Measurements from ENCODE around the gene GRK3.
A peak's percentile ranks its signal among the peaks of the same experiment; 100 is the strongest.

Gene GRK3

GRCh38 chr22:25656724-25657123 lies 92.2 kb downstream of the GRK3 start:
- peak; percentile 99 to 100 for ATAC-seq (replicated peaks)
- Mint-ChIP-seq H3K27ac (peak overlapping the region; percentile 31), H3K4me1 (peaks cover 38 to 78% of the 10 kb centered on the region in 2 donors), H3K27me3 (no peaks in the 10 kb centered on the region), H3K4me3 (peak overlapping the region; percentile 0 to 3), H3K9me3 (peaks cover 4% of the 10 kb centered on the region in 2 donors), H3K36me3 (peaks cover 34 to 41% of the 10 kb centered on the region in 2 donors)
- DNase-seq = peak; percentile 42

DNA sequence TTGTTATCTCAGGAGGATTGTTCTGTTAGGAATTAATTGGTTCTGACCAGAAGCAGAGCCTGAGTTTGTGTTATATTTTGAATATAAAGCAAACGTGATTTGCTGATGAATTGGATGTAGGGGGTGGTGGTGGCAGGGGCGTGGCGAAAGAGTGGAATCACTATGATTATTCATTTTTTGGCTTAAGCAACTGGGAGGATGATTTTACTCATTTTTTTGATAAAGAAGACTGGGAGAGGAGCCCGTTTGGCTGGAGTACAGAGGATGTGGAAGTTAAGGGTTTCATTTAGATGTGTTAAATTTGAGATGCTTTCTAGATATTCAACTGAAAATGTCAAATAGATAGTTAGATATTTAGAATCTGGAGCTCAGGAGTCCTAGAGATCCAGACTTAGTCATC lies 94.2 kb downstream of the GRK3 start:
- no peaks in the 10 kb centered on the region for H3K27me3 Mint-ChIP-seq

GRCh38 chr22:25659413-25659812 lies 94.9 kb downstream of the GRK3 start:
- Mint-ChIP-seq H3K27me3 (no peaks in the 10 kb centered on the region), H3K36me3 (peaks cover 24 to 28% of the 10 kb centered on the region in 2 donors), H3K27ac (no peak overlapping the region), H3K9me3 (no peaks in the 10 kb centered on the region), H3K4me1 (peaks cover 31 to 58% of the 10 kb centered on the region in 2 donors), H3K4me3 (no peak overlapping the region)
- DNase-seq = no peak
- ATAC-seq (replicated peaks) = no peak

More for the DNA sequence above, 94.2 kb downstream of the GRK3 start:
- Mint-ChIP-seq H3K9me3 (no peaks in the 10 kb centered on the region), H3K36me3 (peaks cover 27 to 28% of the 10 kb centered on the region in 2 donors), H3K27ac (peak overlapping the region; percentile 20), H3K4me3 (no peak overlapping the region), H3K4me1 (peaks cover 31 to 61% of the 10 kb centered on the region in 2 donors)
- DNase-seq (no peak), ATAC-seq (replicated peaks) (no peak)

- H3K4me1 Mint-ChIP-seq = peaks cover 25 to 50% of the 10 kb centered on the region in 2 donors
- no peak overlapping the region for H3K27ac Mint-ChIP-seq
These were observed 95.9 kb downstream of the GRK3 start for GRCh38 chr22:25660336-25660735.

DNA sequence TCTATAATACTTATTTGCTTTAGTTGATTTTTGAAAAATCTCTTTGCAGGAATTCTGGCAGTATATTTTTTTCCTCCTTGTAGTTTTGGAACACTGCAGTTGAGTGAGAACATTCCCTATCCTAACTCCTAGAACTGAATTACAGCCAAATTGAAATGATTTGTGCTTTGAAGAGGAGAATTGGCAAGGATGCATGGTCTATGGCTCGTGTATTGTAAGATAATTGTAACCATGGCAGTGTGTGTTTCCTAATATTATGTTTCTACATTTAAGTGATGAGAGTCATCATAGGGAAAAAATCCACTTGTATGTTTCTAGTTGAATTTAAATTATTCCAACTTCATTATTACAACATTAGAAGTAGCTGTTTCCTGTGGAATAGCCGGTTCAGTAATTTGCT lies 96.6 kb downstream of the GRK3 start:
- Mint-ChIP-seq H3K27ac (no peak overlapping the region), H3K4me1 (peaks cover 21 to 47% of the 10 kb centered on the region in 2 donors), H3K4me3 (no peak overlapping the region), H3K9me3 (no peaks in the 10 kb centered on the region), H3K27me3 (no peaks in the 10 kb centered on the region), H3K36me3 (peaks cover 13 to 20% of the 10 kb centered on the region in 2 donors)
- DNase-seq (no peak), ATAC-seq (replicated peaks) (no peak)

More at GRCh38 chr22:25660336-25660735, 95.9 kb downstream of the GRK3 start:
- no peaks in the 10 kb centered on the region for H3K27me3 Mint-ChIP-seq
- no peak for DNase-seq
- H3K9me3 Mint-ChIP-seq = no peaks in the 10 kb centered on the region
- H3K36me3 Mint-ChIP-seq = peaks cover 17 to 23% of the 10 kb centered on the region in 2 donors
- no peak overlapping the region for H3K4me3 Mint-ChIP-seq
- ATAC-seq (replicated peaks) = no peak

GRCh38 chr22:25663654-25664053 lies 99.2 kb downstream of the GRK3 start:
- ATAC-seq (replicated peaks) (no peak), DNase-seq (no peak)
- Mint-ChIP-seq H3K27ac (no peak overlapping the region), H3K4me1 (peaks cover 15 to 42% of the 10 kb centered on the region in 2 donors), H3K4me3 (no peak overlapping the region), H3K36me3 (peaks cover 16 to 30% of the 10 kb centered on the region in 2 donors), H3K9me3 (no peaks in the 10 kb centered on the region), H3K27me3 (no peaks in the 10 kb centered on the region)

DNA sequence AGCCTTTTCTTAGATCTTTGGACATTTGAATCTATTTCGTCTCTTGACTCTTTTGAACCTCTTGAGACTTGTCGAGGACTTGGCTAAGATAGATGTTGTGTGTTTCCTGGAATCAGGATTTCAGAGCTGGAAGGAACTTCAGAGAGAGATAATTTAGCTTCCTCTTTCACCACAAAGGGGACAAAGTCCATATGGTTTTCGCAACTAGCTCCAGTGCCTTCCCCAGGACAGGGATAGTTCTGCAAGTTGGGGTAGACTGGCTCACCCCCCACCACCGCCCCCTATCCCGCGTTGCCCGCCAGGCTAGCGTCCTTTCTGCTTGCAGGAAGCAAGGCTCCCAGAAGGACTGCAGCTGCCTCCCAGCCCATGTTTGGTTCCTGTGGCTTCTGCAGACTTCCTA lies 101.8 kb downstream of the GRK3 start:
- Mint-ChIP-seq H3K36me3 (peaks cover 15 to 33% of the 10 kb centered on the region in 2 donors), H3K4me3 (no peak overlapping the region), H3K27me3 (no peaks in the 10 kb centered on the region), H3K9me3 (no peaks in the 10 kb centered on the region), H3K4me1 (peaks cover 8 to 32% of the 10 kb centered on the region in 2 donors), H3K27ac (no peak overlapping the region)
- no peak for DNase-seq
- no peak for ATAC-seq (replicated peaks)

- Mint-ChIP-seq H3K27me3 (no peaks in the 10 kb centered on the region), H3K9me3 (no peaks in the 10 kb centered on the region), H3K27ac (no peak overlapping the region), H3K36me3 (peaks cover 18 to 42% of the 10 kb centered on the region in 2 donors), H3K4me3 (no peak overlapping the region), H3K4me1 (peaks cover 8 to 32% of the 10 kb centered on the region in 2 donors)
- no peak for ATAC-seq (replicated peaks)
- DNase-seq = no peak
These were observed 104.0 kb downstream of the GRK3 start for GRCh38 chr22:25668437-25668836.

- Mint-ChIP-seq H3K36me3 (peaks cover 23 to 52% of the 10 kb centered on the region in 2 donors), H3K9me3 (no peaks in the 10 kb centered on the region), H3K27ac (peak overlapping the region; percentile 53), H3K4me3 (no peak overlapping the region), H3K27me3 (no peaks in the 10 kb centered on the region), H3K4me1 (peaks cover 8 to 32% of the 10 kb centered on the region in 2 donors)
- DNase-seq (no peak), ATAC-seq (replicated peaks) (peak in 1 of 2 donors; percentile 29)
These were observed 105.0 kb downstream of the GRK3 start for GRCh38 chr22:25669253-25670069.

- no peaks in the 10 kb centered on the region for H3K9me3 Mint-ChIP-seq
- H3K4me1 Mint-ChIP-seq = peaks cover 9 to 32% of the 10 kb centered on the region in 2 donors
- DNase-seq = no peak
- peaks cover 24 to 55% of the 10 kb centered on the region in 2 donors for H3K36me3 Mint-ChIP-seq
- no peaks in the 10 kb centered on the region for H3K27me3 Mint-ChIP-seq
- H3K4me3 Mint-ChIP-seq = no peak overlapping the region
- no peak for ATAC-seq (replicated peaks)
- no peak overlapping the region for H3K27ac Mint-ChIP-seq
These were observed 105.6 kb downstream of the GRK3 start for GRCh38 chr22:25670070-25670461.

DNA sequence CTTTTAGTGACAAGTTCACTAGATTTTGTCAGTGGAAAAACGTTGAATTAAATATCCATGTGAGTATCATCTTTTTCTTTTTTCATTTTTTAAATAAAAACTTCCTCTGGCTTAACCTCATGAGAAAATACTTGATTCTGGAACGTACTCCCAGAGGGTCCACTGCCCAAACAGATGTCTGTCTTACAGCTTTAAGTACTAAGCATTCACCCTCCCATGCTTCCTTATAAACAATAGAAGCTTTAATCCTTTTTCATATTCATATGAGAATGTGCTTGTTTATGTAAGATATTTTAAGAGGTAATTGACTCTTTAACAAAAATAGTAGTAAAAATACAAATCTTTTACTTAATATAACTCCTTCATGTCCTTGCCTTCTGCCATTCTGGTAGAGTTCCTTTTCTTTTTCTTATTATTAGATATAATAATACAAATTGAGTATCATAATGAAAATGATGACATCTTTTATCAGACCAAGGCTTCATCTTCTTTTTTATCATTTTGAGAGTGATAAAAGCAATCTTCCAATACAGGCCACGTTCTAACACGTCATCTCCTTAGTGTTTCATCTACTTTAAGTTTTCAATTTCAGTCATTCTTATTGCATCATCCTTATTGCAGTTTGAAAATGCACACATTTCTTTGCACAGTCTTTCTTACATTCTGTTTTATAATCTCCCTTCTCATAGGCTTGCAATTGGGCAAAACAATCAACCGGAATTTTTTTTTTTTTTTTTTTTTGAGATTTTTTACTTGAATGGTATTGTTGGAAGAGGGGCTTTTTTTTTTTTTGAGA lies 108.0 kb downstream of the GRK3 start:
- H3K36me3 Mint-ChIP-seq = peaks cover 32 to 51% of the 10 kb centered on the region in 2 donors
- no peak for ATAC-seq (replicated peaks)
- no peaks in the 10 kb centered on the region for H3K9me3 Mint-ChIP-seq
- H3K4me3 Mint-ChIP-seq = no peak overlapping the region
- no peaks in the 10 kb centered on the region for H3K27me3 Mint-ChIP-seq
- no peak for DNase-seq
- H3K27ac Mint-ChIP-seq = no peak overlapping the region
- peaks cover 8 to 14% of the 10 kb centered on the region in 2 donors for H3K4me1 Mint-ChIP-seq

DNA sequence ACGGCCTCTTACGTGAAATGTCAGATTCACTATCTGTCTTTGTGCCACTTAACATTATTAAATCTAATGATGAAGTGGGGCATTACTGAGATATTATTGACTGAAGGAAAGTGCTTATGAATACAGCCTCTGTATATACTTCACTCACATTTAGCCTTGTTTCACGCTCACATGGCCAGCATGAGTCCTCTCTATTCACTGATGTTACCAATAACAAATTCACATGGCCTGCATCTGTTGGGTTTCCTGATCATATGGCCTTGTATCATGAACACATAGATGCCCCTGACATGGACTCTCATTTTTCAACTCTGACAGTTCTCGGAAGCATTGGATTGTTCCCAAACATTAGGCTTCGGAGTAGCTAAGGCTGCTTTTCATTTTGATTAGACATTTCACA lies 109.2 kb downstream of the GRK3 start:
- H3K4me1 Mint-ChIP-seq = peaks cover 8 to 10% of the 10 kb centered on the region in 2 donors
- H3K4me3 Mint-ChIP-seq = no peak overlapping the region
- H3K36me3 Mint-ChIP-seq = peaks cover 26 to 45% of the 10 kb centered on the region in 2 donors
- DNase-seq (no peak), ATAC-seq (replicated peaks) (no peak)
- H3K9me3 Mint-ChIP-seq = no peaks in the 10 kb centered on the region
- H3K27me3 Mint-ChIP-seq = no peaks in the 10 kb centered on the region
- no peak overlapping the region for H3K27ac Mint-ChIP-seq

DNA sequence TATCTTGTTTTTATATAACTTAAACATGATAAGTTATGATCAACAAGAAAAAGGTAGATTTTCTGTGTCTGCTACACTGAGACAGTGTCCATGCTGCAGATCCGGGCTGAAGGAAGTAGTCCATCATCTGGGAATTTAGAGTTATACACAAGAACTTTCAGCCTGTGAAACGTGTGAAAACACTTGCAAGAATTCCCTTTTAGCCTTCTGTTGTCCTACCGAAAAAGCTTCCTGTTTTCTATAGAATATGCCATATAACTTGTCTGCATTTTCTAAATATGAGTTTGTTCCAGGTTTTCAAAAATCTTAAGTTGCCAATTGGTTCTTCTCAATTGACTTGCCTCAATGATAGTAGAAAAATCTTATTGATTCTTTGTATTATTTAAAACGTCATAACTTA lies 113.2 kb downstream of the GRK3 start:
- H3K27me3 Mint-ChIP-seq = no peaks in the 10 kb centered on the region
- no peak for DNase-seq
- H3K4me3 Mint-ChIP-seq = no peak overlapping the region
- H3K27ac Mint-ChIP-seq = no peak overlapping the region
- H3K4me1 Mint-ChIP-seq = peaks cover 13 to 15% of the 10 kb centered on the region in 2 donors
- ATAC-seq (replicated peaks) = no peak
- peaks cover 30 to 55% of the 10 kb centered on the region in 2 donors for H3K36me3 Mint-ChIP-seq
- H3K9me3 Mint-ChIP-seq = no peaks in the 10 kb centered on the region

- Mint-ChIP-seq H3K36me3 (peaks cover 26 to 51% of the 10 kb centered on the region in 2 donors), H3K4me1 (peaks cover 12 to 15% of the 10 kb centered on the region in 2 donors), H3K27ac (peak overlapping the region; percentile 60), H3K4me3 (no peak overlapping the region), H3K9me3 (no peaks in the 10 kb centered on the region), H3K27me3 (no peaks in the 10 kb centered on the region)
- DNase-seq (no peak), ATAC-seq (replicated peaks) (no peak)
These were observed 115.6 kb downstream of the GRK3 start for GRCh38 chr22:25680051-25680450.
